Vagina (tissue), 2 donors: ENCODE results near the gene GRM3.

Source experiments
- POLR2A ChIP-seq, 2 donors: fragments of 450-650 bp; IDR thresholded peaks; one replicate each; pipeline ENCODE4 v1.6.1; 2017; ENCODE audit warnings: antibody characterized with exemption in 2 of 2, mild to moderate bottlenecking in 2 of 2, moderate library complexity in 2 of 2
- TF ChIP-seq, protein P1 (sequence below), 3 experiments: fragments of 450-650 bp in 2 of 3; fragments of 200-600 bp in 1 of 3; sonication (generic) in 1 of 3; IDR thresholded peaks; one replicate each; pipeline ENCODE4 v1.5.1; 2017 to 2019; ENCODE audit warnings: antibody characterized with exemption in 3 of 3, mild to moderate bottlenecking in 2 of 3, moderate library complexity in 2 of 3

DNA sequence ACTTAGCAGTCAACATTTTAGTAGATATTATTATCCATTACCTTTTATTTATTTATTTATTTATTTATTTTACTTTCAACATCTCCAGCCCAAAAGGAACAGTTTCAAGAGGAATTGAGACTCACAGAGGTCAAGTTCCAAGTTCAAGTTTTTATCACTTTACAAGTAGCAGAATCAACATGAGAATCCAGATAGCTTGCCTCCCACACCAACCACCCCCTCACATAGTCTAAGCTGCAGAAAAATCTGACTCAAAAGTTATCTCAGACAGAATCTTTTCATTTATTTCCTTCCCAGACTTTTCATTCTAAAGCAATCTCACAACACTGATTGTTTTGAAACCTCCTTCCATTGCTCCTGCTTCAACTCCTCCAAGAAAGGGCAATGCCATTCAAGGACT lies 129.6 kb downstream of the GRM3 start:
- TF ChIP-seq POLR2A (IDR thresholded peaks at IDR 0.05) = no peak
- TF ChIP-seq, protein P1, sequence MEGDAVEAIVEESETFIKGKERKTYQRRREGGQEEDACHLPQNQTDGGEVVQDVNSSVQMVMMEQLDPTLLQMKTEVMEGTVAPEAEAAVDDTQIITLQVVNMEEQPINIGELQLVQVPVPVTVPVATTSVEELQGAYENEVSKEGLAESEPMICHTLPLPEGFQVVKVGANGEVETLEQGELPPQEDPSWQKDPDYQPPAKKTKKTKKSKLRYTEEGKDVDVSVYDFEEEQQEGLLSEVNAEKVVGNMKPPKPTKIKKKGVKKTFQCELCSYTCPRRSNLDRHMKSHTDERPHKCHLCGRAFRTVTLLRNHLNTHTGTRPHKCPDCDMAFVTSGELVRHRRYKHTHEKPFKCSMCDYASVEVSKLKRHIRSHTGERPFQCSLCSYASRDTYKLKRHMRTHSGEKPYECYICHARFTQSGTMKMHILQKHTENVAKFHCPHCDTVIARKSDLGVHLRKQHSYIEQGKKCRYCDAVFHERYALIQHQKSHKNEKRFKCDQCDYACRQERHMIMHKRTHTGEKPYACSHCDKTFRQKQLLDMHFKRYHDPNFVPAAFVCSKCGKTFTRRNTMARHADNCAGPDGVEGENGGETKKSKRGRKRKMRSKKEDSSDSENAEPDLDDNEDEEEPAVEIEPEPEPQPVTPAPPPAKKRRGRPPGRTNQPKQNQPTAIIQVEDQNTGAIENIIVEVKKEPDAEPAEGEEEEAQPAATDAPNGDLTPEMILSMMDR (IDR thresholded peaks at IDR 0.05) = no peak
